H1 (cell line): ENCODE data around the gene TMEM117. TPM values are rescaled to one million over a fixed set of nuclear protein-coding genes. Genes with fewer than 3 reads are reported as not detected.

Experiments
- ATF2 ChIP-seq: IDR thresholded peaks from 2 replicates; pipeline ENCODE4 v1.6.1; 2012; ENCODE audit warnings: low read length, inconsistent platforms
- NANOG ChIP-seq: IDR thresholded peaks from 2 replicates; pipeline ENCODE4 v1.6.1; 2011; ENCODE audit warnings: low read length, low read depth, mild to moderate bottlenecking, inconsistent platforms; ENCODE audit not compliant: insufficient read depth, poor library complexity, severe bottlenecking
- NRF1 ChIP-seq: IDR thresholded peaks from 2 replicates; pipeline ENCODE4 v1.6.1; 2011; ENCODE audit warnings: mild to moderate bottlenecking, low read depth, low read length, improper control_type of control experiment
- PHF8 ChIP-seq: fragments of 200-600 bp; sonication (generic); conservative IDR thresholded peaks from 2 replicates; pipeline ENCODE4 v1.7.1; 2012; ENCODE audit warnings: low read depth, mild to moderate bottlenecking, inconsistent platforms, low read length, moderate library complexity
- SRF ChIP-seq: IDR thresholded peaks from 2 replicates; pipeline ENCODE4 v1.6.1; 2011; ENCODE audit warnings: mild to moderate bottlenecking, low read depth, low read length, moderate library complexity
- polyA plus RNA-seq, 7 experiments: library from polyadenylated mRNA; depleted of rRNA in 3 of 7; stranded (reverse) in 5 of 7; unstranded in 2 of 7; fragments of >200 nt in 5 of 7; fragments of 200-250 nt in 2 of 7; gene quantifications; 1 replicate in 5 of 7; 2 replicates in 1 of 7; 4 replicates in 1 of 7; pipeline versions ENCODE4 v1.2.1 to v1.2.3, GENCODE V29; 2011 to 2013; ENCODE audit warnings: missing spikeins in 2 of 7, mixed read lengths in 2 of 7
- total RNA-seq: library from RNA; stranded (reverse); fragmentation: NEBNext Ultra II Directional; extraction: Animal tissue kit (Norgen Biotek cat#: 25700); gene quantifications from 2 replicates; pipeline ENCODE4 v1.2.1, GENCODE V29; 2021

The TMEM117 gene
- total and polyA plus RNA-seq, 2 of the 8 experiments (the other 6 are each of a cell fraction or from before 2014, with no cell fraction given) = 0.80 to 1.4 TPM

GRCh38 chr12:44225149-44225510 is 389.2 kb downstream of the TMEM117 start (continued):
- TF ChIP-seq SRF (no peak), NANOG (no peak), NRF1 (no peak), PHF8 (no peak), ATF2 (no peak)
